ENCODE measurements around the gene MTERF2.

DNA sequence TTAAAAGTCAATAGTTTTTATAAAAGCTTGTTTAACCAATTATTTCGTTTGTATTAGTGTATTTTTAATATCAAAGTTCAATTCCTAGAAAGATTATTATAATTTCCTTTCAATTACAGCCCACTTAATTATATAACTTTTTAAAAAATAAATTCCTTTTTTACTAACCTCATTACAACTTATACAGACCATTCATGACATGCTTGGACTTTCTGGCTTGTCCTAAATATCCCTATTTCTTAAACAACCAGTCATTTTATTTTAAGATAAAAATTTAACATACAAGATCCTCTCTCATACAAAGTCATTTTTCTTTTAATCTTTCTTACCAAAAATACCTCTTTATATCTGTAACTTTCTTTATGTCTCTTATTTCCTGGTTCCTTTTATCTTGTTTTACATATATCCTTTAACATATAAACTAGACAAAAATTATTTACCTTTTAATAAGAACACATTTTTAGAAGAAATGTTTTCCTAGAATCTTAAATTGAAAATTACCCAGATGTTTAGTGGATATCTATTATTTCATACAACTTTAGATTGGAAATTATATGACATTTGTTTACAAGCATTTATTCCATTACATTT, 41.6 kb downstream of the MTERF2 start:
- TF ChIP-seq, protein P1, sequence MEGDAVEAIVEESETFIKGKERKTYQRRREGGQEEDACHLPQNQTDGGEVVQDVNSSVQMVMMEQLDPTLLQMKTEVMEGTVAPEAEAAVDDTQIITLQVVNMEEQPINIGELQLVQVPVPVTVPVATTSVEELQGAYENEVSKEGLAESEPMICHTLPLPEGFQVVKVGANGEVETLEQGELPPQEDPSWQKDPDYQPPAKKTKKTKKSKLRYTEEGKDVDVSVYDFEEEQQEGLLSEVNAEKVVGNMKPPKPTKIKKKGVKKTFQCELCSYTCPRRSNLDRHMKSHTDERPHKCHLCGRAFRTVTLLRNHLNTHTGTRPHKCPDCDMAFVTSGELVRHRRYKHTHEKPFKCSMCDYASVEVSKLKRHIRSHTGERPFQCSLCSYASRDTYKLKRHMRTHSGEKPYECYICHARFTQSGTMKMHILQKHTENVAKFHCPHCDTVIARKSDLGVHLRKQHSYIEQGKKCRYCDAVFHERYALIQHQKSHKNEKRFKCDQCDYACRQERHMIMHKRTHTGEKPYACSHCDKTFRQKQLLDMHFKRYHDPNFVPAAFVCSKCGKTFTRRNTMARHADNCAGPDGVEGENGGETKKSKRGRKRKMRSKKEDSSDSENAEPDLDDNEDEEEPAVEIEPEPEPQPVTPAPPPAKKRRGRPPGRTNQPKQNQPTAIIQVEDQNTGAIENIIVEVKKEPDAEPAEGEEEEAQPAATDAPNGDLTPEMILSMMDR (conservative IDR thresholded peaks at IDR 0.05 in 1 of 2, IDR thresholded peaks at IDR 0.05 in 1 of 2; ENCODE audit: low read depth in 1 of 2, low read length in 2 of 2): no peak
- no peak for TF ChIP-seq EZH2 (IDR thresholded peaks at IDR 0.05; ENCODE audit: low read length, missing control alignments)
